HepG2 (cell line): ENCODE measurements around the gene MRPL38. TPM values are rescaled to one million over a fixed set of nuclear protein-coding genes. Genes with fewer than 3 reads are reported as not detected.

ENCODE experiments used
- ARNT ChIP-seq: fragments of 450-650 bp; IDR thresholded peaks from 2 replicates; pipeline ENCODE4 v1.6.1; 2017
- ATF1 ChIP-seq: IDR thresholded peaks from 2 replicates; pipeline ENCODE4 v1.6.1; 2016; ENCODE audit warnings: mild to moderate bottlenecking, control low read depth
- ATM ChIP-seq: fragments of 450-650 bp; IDR thresholded peaks from 2 replicates; pipeline ENCODE4 v1.7.1; 2017; ENCODE audit warnings: mild to moderate bottlenecking, borderline replicate concordance
- CREM ChIP-seq, 2 experiments: sonication (generic) in 1 of 2; formaldehyde crosslinking in 1 of 2; IDR thresholded peaks; 2 replicates each; pipeline versions ENCODE4 v1.4.0 to v1.6.1; 2016 to 2020; ENCODE audit warnings: antibody characterized with exemption in 1 of 2, mild to moderate bottlenecking in 1 of 2, missing genetic modification reagents in 1 of 2
- EP300 ChIP-seq, 3 experiments: sonication (generic) in 1 of 3; formaldehyde crosslinking in 1 of 3; IDR thresholded peaks; 2 replicates each; pipeline versions ENCODE4 v1.5.1 to v1.6.1; 2011 to 2020; ENCODE audit warnings: low read depth in 2 of 3, low read length in 2 of 3, borderline replicate concordance in 1 of 3, improper control_type of control experiment in 1 of 3, mild to moderate bottlenecking in 1 of 3, missing genetic modification reagents in 1 of 3, moderate library complexity in 1 of 3
- KAT7 ChIP-seq: IDR thresholded peaks from 2 replicates; pipeline ENCODE4 v1.6.1; 2018; ENCODE audit warnings: borderline replicate concordance, missing compliant biosample characterization
- MATR3 ChIP-seq: sonication (generic); formaldehyde crosslinking; IDR thresholded peaks from 2 replicates; pipeline ENCODE4 v1.4.0; 2020; ENCODE audit warnings: missing genetic modification reagents
- PAX8 ChIP-seq: sonication (generic); formaldehyde crosslinking; IDR thresholded peaks from 2 replicates; pipeline ENCODE4 v1.8.0; 2022; ENCODE audit warnings: mild to moderate bottlenecking, missing genetic modification reagents, borderline replicate concordance
- PHF5A ChIP-seq: IDR thresholded peaks from one replicate; pipeline ENCODE4 v1.6.1; 2018; ENCODE audit warnings: low read depth, missing genetic modification reagents; ENCODE audit not compliant: unreplicated experiment
- SATB2 ChIP-seq: sonication (generic); formaldehyde crosslinking; IDR thresholded peaks from 2 replicates; pipeline ENCODE4 v1.5.0; 2020; ENCODE audit warnings: missing genetic modification reagents
- TGIF2 ChIP-seq: IDR thresholded peaks from 2 replicates; pipeline ENCODE4 v1.6.1; 2016; ENCODE audit warnings: control low read depth, missing compliant biosample characterization
- TOE1 ChIP-seq: sonication (generic); formaldehyde crosslinking; IDR thresholded peaks from 2 replicates; pipeline ENCODE4 v1.4.0; 2020; ENCODE audit warnings: mild to moderate bottlenecking, missing genetic modification reagents
- ZNF33B ChIP-seq: sonication (generic); formaldehyde crosslinking; IDR thresholded peaks from 2 replicates; pipeline ENCODE4 v1.5.1; 2020; ENCODE audit warnings: mild to moderate bottlenecking, missing genetic modification reagents
- ZNF547 ChIP-seq: sonication (generic); formaldehyde crosslinking; IDR thresholded peaks from 2 replicates; pipeline ENCODE4 v1.5.1; 2020; ENCODE audit warnings: mild to moderate bottlenecking, missing genetic modification reagents
- ZNF562 ChIP-seq: sonication (generic); formaldehyde crosslinking; IDR thresholded peaks from 2 replicates; pipeline ENCODE4 v1.8.0; 2022; ENCODE audit warnings: missing genetic modification reagents, borderline replicate concordance
- ZNF572 ChIP-seq: sonication (generic); formaldehyde crosslinking; IDR thresholded peaks from 2 replicates; pipeline ENCODE4 v1.5.1; 2020; ENCODE audit warnings: mild to moderate bottlenecking, missing genetic modification reagents
- ZNF589 ChIP-seq: sonication (generic); formaldehyde crosslinking; conservative IDR thresholded peaks from 2 replicates; pipeline ENCODE4 v1.8.0; 2022; ENCODE audit warnings: mild to moderate bottlenecking, moderate library complexity, missing genetic modification reagents
- polyA plus RNA-seq, 8 experiments: library from polyadenylated mRNA; depleted of rRNA in 3 of 8; stranded (reverse) in 7 of 8; unstranded in 1 of 8; fragments of >200 nt; fragmentation: Illumina TruSeq in 4 of 8; extraction: Trizol in 4 of 8; gene quantifications; 2 replicates each; pipeline versions ENCODE4 v1.2.1 to v1.2.3, GENCODE V29; 2011 to 2016; ENCODE audit warnings: low read depth in 4 of 8, missing spikeins in 1 of 8, mixed read lengths in 1 of 8; ENCODE audit not compliant: insufficient read depth in 1 of 8
- total RNA-seq, 5 experiments: library from RNA; depleted of rRNA; stranded (reverse); fragments of >200 nt; fragmentation: Illumina TruSeq; extraction: Trizol; gene quantifications; 2 replicates each; pipeline ENCODE4 v1.2.3, GENCODE V29; 2016; ENCODE audit warnings: low read depth in 1 of 5
- TF ChIP-seq, protein P1 (sequence below): sonication (generic); formaldehyde crosslinking; IDR thresholded peaks from 2 replicates; pipeline ENCODE4 v1.5.1; 2020; ENCODE audit warnings: missing genetic modification reagents, mild to moderate bottlenecking, borderline replicate concordance
- TF ChIP-seq, protein P2 (sequence below): sonication (generic); formaldehyde crosslinking; IDR thresholded peaks from 2 replicates; pipeline ENCODE4 v1.4.0; 2020; ENCODE audit warnings: missing genetic modification reagents
- TF ChIP-seq, protein P3 (sequence below): sonication (generic); formaldehyde crosslinking; conservative IDR thresholded peaks from 2 replicates; pipeline ENCODE4 v1.4.0; 2020; ENCODE audit warnings: mild to moderate bottlenecking, missing genetic modification reagents, moderate library complexity
- TF ChIP-seq, protein P4 (sequence below): sonication (generic); formaldehyde crosslinking; IDR thresholded peaks from 2 replicates; pipeline ENCODE4 v1.4.0; 2020; ENCODE audit warnings: mild to moderate bottlenecking, low read depth, missing genetic modification reagents

MRPL38 gene
- total and polyA plus RNA-seq, 2 of the 13 experiments (the other 11 are each of a cell fraction or from before 2014, with no cell fraction given), result 83.7 to 125 TPM

DNA sequence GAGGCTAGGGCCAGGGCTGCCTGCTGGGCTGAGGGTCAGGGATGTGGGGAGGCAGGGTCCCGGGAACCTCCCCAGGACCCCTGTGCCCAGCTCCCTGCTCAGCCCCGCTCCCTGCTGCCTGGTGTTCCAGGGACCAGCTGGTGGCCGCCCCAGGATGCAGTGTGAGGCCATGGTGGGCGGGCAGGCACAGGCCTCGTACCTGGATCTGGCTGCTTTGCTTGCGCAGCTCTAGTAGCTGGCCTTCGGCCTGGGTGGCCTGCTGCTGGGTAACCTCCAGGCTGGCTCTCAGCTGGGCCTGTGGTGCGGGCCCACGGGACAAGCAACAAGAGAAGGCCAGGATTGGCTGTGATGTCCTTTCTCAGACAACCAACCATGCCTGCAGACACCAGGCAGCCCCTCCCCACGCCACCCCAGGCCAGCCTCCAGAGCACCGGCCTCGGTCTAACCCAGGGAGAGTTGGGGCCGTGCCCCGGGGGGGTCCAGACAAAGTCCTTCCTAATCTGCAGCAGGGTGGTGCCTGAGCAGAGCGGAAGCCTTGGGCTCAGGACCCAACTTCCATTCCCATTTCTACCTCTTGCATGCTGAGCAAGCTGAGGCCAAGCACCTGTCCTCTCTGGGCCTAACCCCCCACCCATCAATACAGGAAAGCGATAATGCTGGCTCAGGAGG, 12.0 kb downstream of the MRPL38 start (continued):
- TF ChIP-seq, protein P1, sequence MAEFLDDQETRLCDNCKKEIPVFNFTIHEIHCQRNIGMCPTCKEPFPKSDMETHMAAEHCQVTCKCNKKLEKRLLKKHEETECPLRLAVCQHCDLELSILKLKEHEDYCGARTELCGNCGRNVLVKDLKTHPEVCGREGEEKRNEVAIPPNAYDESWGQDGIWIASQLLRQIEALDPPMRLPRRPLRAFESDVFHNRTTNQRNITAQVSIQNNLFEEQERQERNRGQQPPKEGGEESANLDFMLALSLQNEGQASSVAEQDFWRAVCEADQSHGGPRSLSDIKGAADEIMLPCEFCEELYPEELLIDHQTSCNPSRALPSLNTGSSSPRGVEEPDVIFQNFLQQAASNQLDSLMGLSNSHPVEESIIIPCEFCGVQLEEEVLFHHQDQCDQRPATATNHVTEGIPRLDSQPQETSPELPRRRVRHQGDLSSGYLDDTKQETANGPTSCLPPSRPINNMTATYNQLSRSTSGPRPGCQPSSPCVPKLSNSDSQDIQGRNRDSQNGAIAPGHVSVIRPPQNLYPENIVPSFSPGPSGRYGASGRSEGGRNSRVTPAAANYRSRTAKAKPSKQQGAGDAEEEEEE, result no peak
- TF ChIP-seq, protein P2, sequence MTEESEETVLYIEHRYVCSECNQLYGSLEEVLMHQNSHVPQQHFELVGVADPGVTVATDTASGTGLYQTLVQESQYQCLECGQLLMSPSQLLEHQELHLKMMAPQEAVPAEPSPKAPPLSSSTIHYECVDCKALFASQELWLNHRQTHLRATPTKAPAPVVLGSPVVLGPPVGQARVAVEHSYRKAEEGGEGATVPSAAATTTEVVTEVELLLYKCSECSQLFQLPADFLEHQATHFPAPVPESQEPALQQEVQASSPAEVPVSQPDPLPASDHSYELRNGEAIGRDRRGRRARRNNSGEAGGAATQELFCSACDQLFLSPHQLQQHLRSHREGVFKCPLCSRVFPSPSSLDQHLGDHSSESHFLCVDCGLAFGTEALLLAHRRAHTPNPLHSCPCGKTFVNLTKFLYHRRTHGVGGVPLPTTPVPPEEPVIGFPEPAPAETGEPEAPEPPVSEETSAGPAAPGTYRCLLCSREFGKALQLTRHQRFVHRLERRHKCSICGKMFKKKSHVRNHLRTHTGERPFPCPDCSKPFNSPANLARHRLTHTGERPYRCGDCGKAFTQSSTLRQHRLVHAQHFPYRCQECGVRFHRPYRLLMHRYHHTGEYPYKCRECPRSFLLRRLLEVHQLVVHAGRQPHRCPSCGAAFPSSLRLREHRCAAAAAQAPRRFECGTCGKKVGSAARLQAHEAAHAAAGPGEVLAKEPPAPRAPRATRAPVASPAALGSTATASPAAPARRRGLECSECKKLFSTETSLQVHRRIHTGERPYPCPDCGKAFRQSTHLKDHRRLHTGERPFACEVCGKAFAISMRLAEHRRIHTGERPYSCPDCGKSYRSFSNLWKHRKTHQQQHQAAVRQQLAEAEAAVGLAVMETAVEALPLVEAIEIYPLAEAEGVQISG (CRISPR knock-in tag), result peak; percentile 52; the same call in 1 of the 2 replicates
- no peak for TF ChIP-seq KAT7 (CRISPR knock-in tag)
- no peak for TF ChIP-seq ARNT
- TF ChIP-seq SATB2 (CRISPR knock-in tag), result no peak
- no peak for TF ChIP-seq EP300 (IDR thresholded peaks at IDR 0.05; ENCODE audit: low read depth in 2 of 2, low read length in 2 of 2)
- TF ChIP-seq EP300 (CRISPR knock-in tag; IDR thresholded peaks at IDR 0.05; ENCODE audit: borderline replicate concordance), result 0 out of 2 replicates have a peak, but pooled peaks have one; percentile 8
- TF ChIP-seq MATR3 (CRISPR knock-in tag), result peak; percentile 44; the same call in 1 of the 2 replicates
- 0 out of 2 replicates have a peak, but pooled peaks have one; percentile 79 for TF ChIP-seq PAX8 (CRISPR knock-in tag)
- TF ChIP-seq ZNF572, result no peak
- TF ChIP-seq ATM, result no peak
- TF ChIP-seq ZNF547, result no peak
- no peak for TF ChIP-seq ATF1 (CRISPR knock-in tag)
- TF ChIP-seq, protein P3, sequence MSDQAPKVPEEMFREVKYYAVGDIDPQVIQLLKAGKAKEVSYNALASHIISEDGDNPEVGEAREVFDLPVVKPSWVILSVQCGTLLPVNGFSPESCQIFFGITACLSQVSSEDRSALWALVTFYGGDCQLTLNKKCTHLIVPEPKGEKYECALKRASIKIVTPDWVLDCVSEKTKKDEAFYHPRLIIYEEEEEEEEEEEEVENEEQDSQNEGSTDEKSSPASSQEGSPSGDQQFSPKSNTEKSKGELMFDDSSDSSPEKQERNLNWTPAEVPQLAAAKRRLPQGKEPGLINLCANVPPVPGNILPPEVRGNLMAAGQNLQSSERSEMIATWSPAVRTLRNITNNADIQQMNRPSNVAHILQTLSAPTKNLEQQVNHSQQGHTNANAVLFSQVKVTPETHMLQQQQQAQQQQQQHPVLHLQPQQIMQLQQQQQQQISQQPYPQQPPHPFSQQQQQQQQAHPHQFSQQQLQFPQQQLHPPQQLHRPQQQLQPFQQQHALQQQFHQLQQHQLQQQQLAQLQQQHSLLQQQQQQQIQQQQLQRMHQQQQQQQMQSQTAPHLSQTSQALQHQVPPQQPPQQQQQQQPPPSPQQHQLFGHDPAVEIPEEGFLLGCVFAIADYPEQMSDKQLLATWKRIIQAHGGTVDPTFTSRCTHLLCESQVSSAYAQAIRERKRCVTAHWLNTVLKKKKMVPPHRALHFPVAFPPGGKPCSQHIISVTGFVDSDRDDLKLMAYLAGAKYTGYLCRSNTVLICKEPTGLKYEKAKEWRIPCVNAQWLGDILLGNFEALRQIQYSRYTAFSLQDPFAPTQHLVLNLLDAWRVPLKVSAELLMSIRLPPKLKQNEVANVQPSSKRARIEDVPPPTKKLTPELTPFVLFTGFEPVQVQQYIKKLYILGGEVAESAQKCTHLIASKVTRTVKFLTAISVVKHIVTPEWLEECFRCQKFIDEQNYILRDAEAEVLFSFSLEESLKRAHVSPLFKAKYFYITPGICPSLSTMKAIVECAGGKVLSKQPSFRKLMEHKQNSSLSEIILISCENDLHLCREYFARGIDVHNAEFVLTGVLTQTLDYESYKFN (CRISPR knock-in tag), result 0 out of 2 replicates have a peak, but pooled peaks have one; percentile 34
- no peak for TF ChIP-seq CREM (IDR thresholded peaks at IDR 0.05)
- 0 out of 2 replicates have a peak, but pooled peaks have one; percentile 3 for TF ChIP-seq CREM (CRISPR knock-in tag; IDR thresholded peaks at IDR 0.05)
- no peak for TF ChIP-seq ZNF562
- no peak; the same call in 1 of the 2 replicates for TF ChIP-seq ZNF33B (CRISPR knock-in tag)
- no peak for TF ChIP-seq TOE1 (CRISPR knock-in tag)
- TF ChIP-seq ZNF589 (CRISPR knock-in tag), result peak; percentile 11; the same call in 1 of the 2 replicates
- peak; percentile 65; the same call in 1 of the 2 replicates for TF ChIP-seq TGIF2 (CRISPR knock-in tag)
- TF ChIP-seq, protein P4, sequence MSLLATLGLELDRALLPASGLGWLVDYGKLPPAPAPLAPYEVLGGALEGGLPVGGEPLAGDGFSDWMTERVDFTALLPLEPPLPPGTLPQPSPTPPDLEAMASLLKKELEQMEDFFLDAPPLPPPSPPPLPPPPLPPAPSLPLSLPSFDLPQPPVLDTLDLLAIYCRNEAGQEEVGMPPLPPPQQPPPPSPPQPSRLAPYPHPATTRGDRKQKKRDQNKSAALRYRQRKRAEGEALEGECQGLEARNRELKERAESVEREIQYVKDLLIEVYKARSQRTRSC (CRISPR knock-in tag), result no peak
- no peak for TF ChIP-seq PHF5A (CRISPR knock-in tag)
